Activated gamma-delta T cell (primary cell): ENCODE results near the gene ANKH.
A peak's percentile ranks its signal among the peaks of the same experiment; 100 is the strongest.

Source experiments
- DNase-seq: peaks from one replicate; lab custom pipeline; 2025; lab: John Stamatoyannopoulos, UW

Gene ANKH

GRCh38 chr5:14685757-14686156 is 185.8 kb downstream of the ANKH start:
- DNase-seq = no peak

GRCh38 chr5:14684757-14685156 is 186.8 kb downstream of the ANKH start:
- no peak for DNase-seq

GRCh38 chr5:14683906-14684455 is 187.6 kb downstream of the ANKH start:
- no peak for DNase-seq

GRCh38 chr5:14681236-14681752 is 190.3 kb downstream of the ANKH start:
- DNase-seq = no peak

- DNase-seq = no peak
Observed at GRCh38 chr5:14679595-14679994, 192.0 kb downstream of the ANKH start.

GRCh38 chr5:14678773-14679334 is 192.7 kb downstream of the ANKH start:
- DNase-seq = no peak

- no peak for DNase-seq
Observed at GRCh38 chr5:14676320-14676719, 195.3 kb downstream of the ANKH start.

GRCh38 chr5:14675865-14676300 is 195.7 kb downstream of the ANKH start:
- no peak for DNase-seq

GRCh38 chr5:14674983-14675854 is 196.4 kb downstream of the ANKH start:
- no peak for DNase-seq

- no peak for DNase-seq
Observed at GRCh38 chr5:14673443-14673842, 198.1 kb downstream of the ANKH start.

- DNase-seq = no peak
Observed at GRCh38 chr5:14672484-14673394, 198.8 kb downstream of the ANKH start.

GRCh38 chr5:14672082-14672481 is 199.5 kb downstream of the ANKH start:
- no peak for DNase-seq

- no peak for DNase-seq
Observed at GRCh38 chr5:14671414-14671813, 200.2 kb downstream of the ANKH start.

GRCh38 chr5:14669975-14670374 is 201.6 kb downstream of the ANKH start:
- DNase-seq = no peak

- no peak for DNase-seq
Observed at GRCh38 chr5:14669415-14669814, 202.2 kb downstream of the ANKH start.

GRCh38 chr5:14668181-14668591 is 203.4 kb downstream of the ANKH start:
- no peak for DNase-seq

- no peak for DNase-seq
Observed at GRCh38 chr5:14667770-14668169, 203.8 kb downstream of the ANKH start.

- DNase-seq = no peak
Observed at GRCh38 chr5:14667290-14667689, 204.3 kb downstream of the ANKH start.

- DNase-seq = no peak
Observed at GRCh38 chr5:14666357-14666756, 205.2 kb downstream of the ANKH start.

GRCh38 chr5:14665949-14666348 is 205.6 kb downstream of the ANKH start:
- DNase-seq = peak; percentile 5

- DNase-seq = peak; percentile 18
Observed at GRCh38 chr5:14665101-14665822, 206.3 kb downstream of the ANKH start.
